ENCODE measurements around the gene RAP2A.

DNA sequence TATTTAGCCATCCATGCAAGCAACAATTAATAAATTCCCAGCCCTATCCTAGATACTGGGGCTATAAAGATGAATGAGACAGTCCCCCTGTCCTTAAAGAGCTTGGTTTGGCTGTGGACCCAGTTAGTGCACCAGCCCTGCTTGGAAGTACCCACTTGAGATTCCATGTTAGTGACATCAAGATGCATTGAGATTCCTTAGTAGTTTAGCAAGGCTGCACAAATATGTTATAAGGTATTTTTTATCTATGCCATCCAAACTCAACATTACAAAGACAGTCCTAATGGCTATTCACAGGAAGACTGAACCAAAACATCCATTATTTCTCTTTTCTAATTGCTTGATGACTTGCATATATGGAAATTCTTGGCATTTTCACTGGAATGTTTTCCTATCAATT lies 48.8 kb upstream of the RAP2A start:
- TF ChIP-seq CTCF (IDR thresholded peaks at IDR 0.05) (no peak), POLR2A (IDR thresholded peaks at IDR 0.05) (no peak)
